ENCODE results near the gene CCDC148.
A peak's percentile ranks its signal among the peaks of the same experiment; 100 is the strongest.

The CCDC148 gene

GRCh38 chr2:158456309-158457066, at the start of gene CCDC148, which contains the start of gene PKP4:
CCDC148 (minus strand) TSS chr2:158456753; CDS start chr2:158456439, 314 bp downstream.
PKP4 (plus strand) TSS chr2:158456952; CDS start chr2:158533185, 76,233 bp downstream.
- no peak for TF ChIP-seq EZH2phosphoT487 (IDR thresholded peaks at IDR 0.05; ENCODE audit: borderline replicate concordance, low read length)
- TF ChIP-seq CTCF (IDR thresholded peaks at IDR 0.05; ENCODE audit: low read depth, low read length, poor library complexity, severe bottlenecking) = no peak
- Histone ChIP-seq H3K27me3 (ENCODE audit: control insufficient read depth, low read length) (peaks cover 21% of the 10 kb centered on the region), H3K4me3 (ENCODE audit: low read length) (peak within 1 kb of the TSS; percentile 94), H3K27ac (ENCODE audit: low read depth, low read length) (peak within 1 kb of the TSS; percentile 16; the same call in 1 of the 2 replicates), H3K9me3 (ENCODE audit: control insufficient read depth, insufficient read depth, low read length) (no peaks in the 10 kb centered on the region), H3K4me2 (ENCODE audit: low read length) (peak within 1 kb of the TSS; percentile 84), H4K20me1 (ENCODE audit: control insufficient read depth, insufficient read depth, low read depth, low read length) (peaks cover 12% of the 10 kb centered on the region; the same call in 1 of the 2 replicates), H3F3A (ENCODE audit: control insufficient read depth, insufficient read depth) (no peaks in the 10 kb centered on the region), H3K79me2 (ENCODE audit: control insufficient read depth, low read length) (peaks cover 44% of the 10 kb centered on the region), H3K36me3 (ENCODE audit: control insufficient read depth, low read length) (no peaks in the 10 kb centered on the region), H3K4me1 (ENCODE audit: control insufficient read depth, low read length) (peaks cover 24% of the 10 kb centered on the region), H3K9me2 (replicated peaks; ENCODE audit: control insufficient read depth, low read length) (no peaks in the 10 kb centered on the region)

- Histone ChIP-seq H3K9me2 (replicated peaks; ENCODE audit: control insufficient read depth, low read length) (no peaks in the 10 kb centered on the region), H3K4me3 (ENCODE audit: low read length) (no peak overlapping the region), H3K27ac (ENCODE audit: low read depth, low read length) (no peak overlapping the region), H3K4me2 (ENCODE audit: low read length) (no peak overlapping the region), H3K36me3 (ENCODE audit: control insufficient read depth, low read length) (no peaks in the 10 kb centered on the region), H3K4me1 (ENCODE audit: control insufficient read depth, low read length) (no peaks in the 10 kb centered on the region), H3F3A (ENCODE audit: control insufficient read depth, insufficient read depth) (no peaks in the 10 kb centered on the region), H3K9me3 (ENCODE audit: control insufficient read depth, insufficient read depth, low read length) (no peaks in the 10 kb centered on the region), H4K20me1 (ENCODE audit: control insufficient read depth, insufficient read depth, low read depth, low read length) (no peaks in the 10 kb centered on the region), H3K79me2 (ENCODE audit: control insufficient read depth, low read length) (peaks cover 61% of the 10 kb centered on the region), H3K27me3 (ENCODE audit: control insufficient read depth, low read length) (no peaks in the 10 kb centered on the region)
- TF ChIP-seq CTCF (IDR thresholded peaks at IDR 0.05; ENCODE audit: low read depth, low read length, poor library complexity, severe bottlenecking) (no peak), EZH2phosphoT487 (IDR thresholded peaks at IDR 0.05; ENCODE audit: borderline replicate concordance, low read length) (no peak)
Measured at GRCh38 chr2:158505448-158505934, 48.9 kb upstream of the CCDC148 start.

- H3F3A ChIP-seq (ENCODE audit: control insufficient read depth, insufficient read depth) = no peaks in the 10 kb centered on the region
- no peak overlapping the region for H3K27ac ChIP-seq (ENCODE audit: low read depth, low read length)
- no peak overlapping the region for H3K4me2 ChIP-seq (ENCODE audit: low read length)
- peaks cover 66% of the 10 kb centered on the region for H3K79me2 ChIP-seq (ENCODE audit: control insufficient read depth, low read length)
- TF ChIP-seq EZH2phosphoT487 (IDR thresholded peaks at IDR 0.05; ENCODE audit: borderline replicate concordance, low read length) = no peak
- no peak for TF ChIP-seq CTCF (IDR thresholded peaks at IDR 0.05; ENCODE audit: low read depth, low read length, poor library complexity, severe bottlenecking)
- no peaks in the 10 kb centered on the region for H3K9me3 ChIP-seq (ENCODE audit: control insufficient read depth, insufficient read depth, low read length)
- no peaks in the 10 kb centered on the region for H3K36me3 ChIP-seq (ENCODE audit: control insufficient read depth, low read length)
- H3K4me1 ChIP-seq (ENCODE audit: control insufficient read depth, low read length) = no peaks in the 10 kb centered on the region
- no peaks in the 10 kb centered on the region for H3K9me2 ChIP-seq (replicated peaks; ENCODE audit: control insufficient read depth, low read length)
- no peaks in the 10 kb centered on the region for H3K27me3 ChIP-seq (ENCODE audit: control insufficient read depth, low read length)
- no peaks in the 10 kb centered on the region for H4K20me1 ChIP-seq (ENCODE audit: control insufficient read depth, insufficient read depth, low read depth, low read length)
- H3K4me3 ChIP-seq (ENCODE audit: low read length) = no peak overlapping the region
Measured at GRCh38 chr2:158504088-158504487, 47.5 kb upstream of the CCDC148 start.
